ENCODE data around the gene ALDH2.
"Not testable (repeated sequence)": the region's sequence is repeated elsewhere in the genome, so short reads cannot be mapped to it uniquely, and the experiment has no call there.

The ALDH2 gene

GRCh38 chr12:111766608-111767361, at the start of gene ALDH2:
Gene ALDH2 (plus strand): TSS chr12:111766933. CDS start chr12:111766983, 50 bp downstream.
- DNase-seq (ENCODE audit: low spot score) = peak; percentile 42

- not testable (repeated sequence) for DNase-seq (ENCODE audit: low spot score)
Measured at GRCh38 chr12:111719316-111719715, 47.4 kb upstream of the ALDH2 start.

GRCh38 chr12:111720457-111720856, 46.3 kb upstream of the ALDH2 start:
- DNase-seq (ENCODE audit: low spot score) = no peak

GRCh38 chr12:111723646-111724360, 42.9 kb upstream of the ALDH2 start:
- not testable (repeated sequence) for DNase-seq (ENCODE audit: low spot score)

- DNase-seq (ENCODE audit: low spot score) = no peak
Measured at GRCh38 chr12:111728795-111729194, 37.9 kb upstream of the ALDH2 start.

GRCh38 chr12:111730420-111730819, 36.3 kb upstream of the ALDH2 start:
- DNase-seq (ENCODE audit: low spot score) = no peak

- DNase-seq (ENCODE audit: low spot score) = no peak
Measured at GRCh38 chr12:111732786-111733185, 33.9 kb upstream of the ALDH2 start.

GRCh38 chr12:111733340-111733915, 33.3 kb upstream of the ALDH2 start:
- no peak for DNase-seq (ENCODE audit: low spot score)

GRCh38 chr12:111739524-111739923, 27.2 kb upstream of the ALDH2 start:
- DNase-seq (ENCODE audit: low spot score) = not testable (repeated sequence)

GRCh38 chr12:111741235-111741812, 25.4 kb upstream of the ALDH2 start:
- DNase-seq (ENCODE audit: low spot score) = peak; percentile 67

GRCh38 chr12:111745211-111745610, 21.5 kb upstream of the ALDH2 start:
- DNase-seq (ENCODE audit: low spot score) = no peak

GRCh38 chr12:111747333-111747732, 19.4 kb upstream of the ALDH2 start:
- DNase-seq (ENCODE audit: low spot score) = no peak

- DNase-seq (ENCODE audit: low spot score) = no peak
Measured at GRCh38 chr12:111748151-111748672, 18.5 kb upstream of the ALDH2 start.

GRCh38 chr12:111748867-111749266, 17.9 kb upstream of the ALDH2 start:
- DNase-seq (ENCODE audit: low spot score) = no peak

- no peak for DNase-seq (ENCODE audit: low spot score)
Measured at GRCh38 chr12:111749391-111749790, 17.3 kb upstream of the ALDH2 start.

- DNase-seq (ENCODE audit: low spot score) = peak; percentile 65
Measured at GRCh38 chr12:111753144-111753881, 13.4 kb upstream of the ALDH2 start.

GRCh38 chr12:111754671-111755070, 12.1 kb upstream of the ALDH2 start:
- no peak for DNase-seq (ENCODE audit: low spot score)

GRCh38 chr12:111756196-111756595, 10.5 kb upstream of the ALDH2 start:
- DNase-seq (ENCODE audit: low spot score) = no peak

- DNase-seq (ENCODE audit: low spot score) = no peak
Measured at GRCh38 chr12:111756681-111757080, 10.1 kb upstream of the ALDH2 start.

- DNase-seq (ENCODE audit: low spot score) = peak; percentile 47
Measured at GRCh38 chr12:111757361-111758119, 9.2 kb upstream of the ALDH2 start.

- DNase-seq (ENCODE audit: low spot score) = no peak
Measured at GRCh38 chr12:111758120-111758561, 8.6 kb upstream of the ALDH2 start.

Data from kidney tubule cell (primary cell).